Ishikawa (cell line): ENCODE data around the gene BCL2L12.

Experiments used
- CREB1 ChIP-seq: IDR thresholded peaks from 2 replicates; pipeline ENCODE4 v1.6.1; 2012; ENCODE audit warnings: low read depth
- TF ChIP-seq, protein P1 (sequence below): IDR thresholded peaks from 2 replicates; pipeline ENCODE4 v1.6.1; 2012

DNA sequence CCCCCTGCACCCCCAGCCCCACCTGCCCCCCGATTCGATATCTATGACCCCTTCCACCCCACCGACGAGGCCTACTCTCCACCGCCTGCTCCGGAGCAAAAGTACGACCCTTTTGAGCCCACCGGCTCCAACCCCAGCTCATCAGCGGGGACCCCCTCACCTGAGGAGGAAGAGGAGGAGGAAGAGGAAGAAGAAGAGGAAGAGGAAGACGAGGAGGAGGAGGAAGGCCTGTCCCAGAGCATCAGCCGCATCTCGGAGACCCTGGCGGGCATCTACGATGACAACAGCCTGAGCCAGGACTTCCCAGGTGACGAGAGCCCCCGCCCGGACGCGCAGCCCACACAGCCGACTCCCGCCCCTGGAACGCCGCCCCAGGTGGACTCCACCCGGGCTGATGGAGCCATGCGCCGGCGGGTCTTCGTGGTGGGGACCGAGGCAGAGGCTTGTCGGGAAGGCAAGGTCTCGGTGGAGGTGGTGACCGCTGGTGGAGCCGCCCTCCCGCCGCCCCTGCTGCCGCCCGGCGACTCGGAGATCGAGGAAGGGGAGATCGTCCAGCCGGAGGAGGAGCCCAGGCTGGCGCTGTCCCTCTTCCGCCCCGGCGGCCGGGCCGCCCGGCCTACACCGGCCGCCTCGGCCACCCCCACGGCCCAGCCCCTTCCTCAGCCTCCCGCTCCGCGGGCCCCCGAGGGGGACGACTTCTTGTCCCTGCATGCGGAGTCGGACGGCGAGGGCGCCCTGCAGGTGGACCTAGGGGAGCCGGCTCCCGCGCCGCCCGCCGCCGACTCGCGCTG lies 14.5 kb upstream of the BCL2L12 start:
- TF ChIP-seq CREB1, result no peak
- TF ChIP-seq, protein P1, sequence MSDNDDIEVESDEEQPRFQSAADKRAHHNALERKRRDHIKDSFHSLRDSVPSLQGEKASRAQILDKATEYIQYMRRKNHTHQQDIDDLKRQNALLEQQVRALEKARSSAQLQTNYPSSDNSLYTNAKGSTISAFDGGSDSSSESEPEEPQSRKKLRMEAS, result no peak
